HG03060 (cell line): ENCODE measurements around the gene NUTM2A.
"Not testable (repeated sequence)": the region's sequence is repeated elsewhere in the genome, so short reads cannot be mapped to it uniquely, and the experiment has no call there.

Source experiments
- ATAC-seq: cut with Tn5 transposase; IDR thresholded peaks from one replicate; pipeline ENCODE4 v1.9.1; 2021; ENCODE audit warnings: low read depth, moderate number of reproducible peaks; ENCODE audit not compliant: unreplicated experiment

The NUTM2A gene

DNA sequence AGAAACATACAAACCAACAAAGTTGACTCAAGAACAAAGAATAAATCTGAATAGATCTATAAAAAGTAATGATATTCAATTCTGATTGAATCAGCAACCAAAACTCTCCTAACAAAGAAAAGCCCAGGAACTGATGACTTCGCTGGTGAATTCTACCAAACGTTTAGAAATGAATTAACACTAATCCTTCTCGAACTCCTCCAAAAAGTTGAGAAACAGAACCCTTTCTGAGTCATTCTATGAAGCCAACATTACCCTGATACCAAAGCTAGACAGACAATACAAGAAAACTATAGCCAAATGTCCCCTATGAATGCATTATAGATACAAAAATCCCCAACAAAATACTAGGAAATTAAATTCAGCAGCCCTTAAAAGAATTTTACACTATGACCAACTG lies 16.9 kb downstream of the NUTM2A start:
- not testable (repeated sequence) for ATAC-seq

DNA sequence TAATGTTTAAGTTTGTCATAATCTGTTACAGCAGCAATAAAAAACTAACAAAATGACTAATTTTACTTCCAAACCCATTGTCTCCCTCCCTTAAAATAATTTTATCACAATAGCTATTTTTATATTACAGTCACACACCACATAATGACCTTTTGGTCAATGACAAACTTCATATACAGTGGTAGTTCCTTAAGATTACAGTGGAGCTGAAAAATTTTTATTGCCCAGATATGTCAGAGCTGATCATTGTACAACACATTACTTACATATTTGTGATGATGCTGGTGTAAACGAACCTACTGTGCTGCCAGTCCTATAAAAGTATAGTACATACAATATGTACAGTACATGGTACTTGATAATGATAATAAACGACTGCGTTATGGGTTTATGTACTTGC lies 22.1 kb downstream of the NUTM2A start:
- ATAC-seq = not testable (repeated sequence)

DNA sequence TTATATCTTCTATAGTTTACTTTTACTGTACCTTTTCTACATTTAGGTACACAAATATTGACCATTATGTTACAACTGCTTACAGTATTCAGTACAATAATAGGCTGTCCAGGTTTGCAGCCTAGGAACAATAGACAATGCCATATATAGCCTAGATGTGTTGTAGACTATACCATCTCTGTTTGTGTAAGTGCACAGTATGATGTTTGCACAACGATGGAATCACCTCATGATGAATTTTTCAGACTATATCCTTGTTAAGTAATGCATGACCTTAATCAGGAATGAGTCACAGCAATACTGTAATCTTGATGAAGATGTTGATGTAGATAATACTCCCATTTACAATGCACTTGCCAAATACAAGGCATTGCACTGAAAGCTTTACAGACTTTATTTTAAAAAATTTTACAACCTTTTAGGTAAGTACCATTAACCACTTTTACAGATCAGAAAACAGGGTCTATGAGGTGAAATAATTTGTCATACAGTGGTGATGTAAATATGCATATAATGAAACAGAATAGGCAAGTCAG lies 23.6 kb downstream of the NUTM2A start:
- not testable (repeated sequence) for ATAC-seq

DNA sequence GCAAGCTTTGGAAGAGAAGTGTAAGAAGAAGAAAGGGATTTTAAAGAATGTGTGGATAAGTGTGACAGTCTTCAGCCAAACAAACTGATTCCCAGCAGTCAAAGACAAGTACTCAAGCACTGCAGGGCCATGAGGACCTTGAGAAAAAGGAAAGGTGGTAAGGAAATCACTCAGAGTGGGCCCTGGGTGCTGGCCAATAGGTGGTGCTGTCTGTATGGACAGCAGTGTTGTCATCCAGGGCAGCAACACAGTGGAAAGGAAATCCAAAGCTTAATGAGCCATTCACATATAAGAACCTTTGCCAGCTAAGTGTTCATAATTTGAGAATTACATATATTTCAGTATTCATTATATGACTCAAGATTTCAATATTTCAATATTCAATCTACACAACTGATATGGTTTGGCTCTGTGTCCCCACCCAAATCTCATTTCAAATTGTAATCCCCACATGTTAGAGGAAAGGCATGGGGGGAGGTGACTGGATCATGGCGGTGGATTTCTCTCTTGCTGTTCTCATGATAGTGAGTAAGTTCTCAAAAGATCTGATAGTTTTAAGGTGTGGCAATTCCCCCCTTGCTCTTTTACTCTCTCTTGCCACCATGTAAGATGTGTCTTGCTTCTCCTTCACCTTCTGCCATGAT lies 55.6 kb downstream of the NUTM2A start:
- ATAC-seq = not testable (repeated sequence)
